IgD-negative memory B cell (primary cell): ENCODE data around the gene YY1AP1. TPM values are rescaled to one million over a fixed set of nuclear protein-coding genes. Genes with fewer than 3 reads are reported as not detected.
"Not testable (repeated sequence)": the region's sequence is repeated elsewhere in the genome, so short reads cannot be mapped to it uniquely, and the experiment has no call there.

Experiments used
- H3K27ac Mint-ChIP-seq, 3 donors: one replicate each; pipeline ENCODE4 v1.8.0; 2020 to 2022; ENCODE audit warnings: mild to moderate bottlenecking in 3 of 3, mixed read lengths in 3 of 3, moderate library complexity in 1 of 3
- H3K27me3 Mint-ChIP-seq: one replicate; pipeline ENCODE4 v1.8.0; 2021; ENCODE audit warnings: mixed read lengths
- H3K36me3 Mint-ChIP-seq: one replicate; pipeline ENCODE4 v1.8.0; 2020; ENCODE audit warnings: mild to moderate bottlenecking, mixed read lengths
- H3K4me1 Mint-ChIP-seq, 3 donors: one replicate each; pipeline ENCODE4 v1.8.0; 2020 to 2022; ENCODE audit warnings: mixed read lengths in 3 of 3, mild to moderate bottlenecking in 1 of 3
- H3K4me3 Mint-ChIP-seq, 4 donors: one replicate each; pipeline ENCODE4 v1.8.0; 2020 to 2022; ENCODE audit warnings: mild to moderate bottlenecking in 4 of 4, mixed read lengths in 4 of 4, moderate library complexity in 3 of 4
- H3K9me3 Mint-ChIP-seq, 3 donors: one replicate each; pipeline ENCODE4 v1.8.0; 2020 to 2021; ENCODE audit warnings: mixed read lengths in 3 of 3, mild to moderate bottlenecking in 1 of 3
- polyA plus RNA-seq: library from polyadenylated mRNA; unstranded; fragments of 300-500 nt; fragmentation: Illumina TruSeq; gene quantifications from one replicate; pipeline ENCODE4 v1.2.3, GENCODE V29; 2021

The YY1AP1 gene
- polyA plus RNA-seq, 1 donor from 2014 or later, result 43.4 TPM

GRCh38 chr1:155678992-155679391 lies 9.6 kb downstream of the YY1AP1 start:
- H3K27me3 Mint-ChIP-seq, H3K9me3 Mint-ChIP-seq, H3K4me3 Mint-ChIP-seq, H3K27ac Mint-ChIP-seq, H3K4me1 Mint-ChIP-seq, H3K36me3 Mint-ChIP-seq: not testable (repeated sequence)

- H3K27ac Mint-ChIP-seq, result no peak overlapping the region
- peaks cover 0 to 4% (median 4%) of the 10 kb centered on the region in 3 donors for H3K4me1 Mint-ChIP-seq
- H3K27me3 Mint-ChIP-seq, result no peaks in the 10 kb centered on the region
- no peaks in the 10 kb centered on the region for H3K9me3 Mint-ChIP-seq
- peaks cover 2% of the 10 kb centered on the region for H3K36me3 Mint-ChIP-seq
- H3K4me3 Mint-ChIP-seq, result no peak overlapping the region
Observed at GRCh38 chr1:155678027-155678426, 10.5 kb downstream of the YY1AP1 start.

- H3K4me1 Mint-ChIP-seq, result peaks cover 0 to 3% (median 0%) of the 10 kb centered on the region in 3 donors
- peaks cover 7% of the 10 kb centered on the region for H3K36me3 Mint-ChIP-seq
- H3K4me3 Mint-ChIP-seq, result no peak overlapping the region
- no peaks in the 10 kb centered on the region for H3K9me3 Mint-ChIP-seq
- no peaks in the 10 kb centered on the region for H3K27me3 Mint-ChIP-seq
- peak overlapping the region in 1 of 3 donors; percentile 73 for H3K27ac Mint-ChIP-seq
Observed at GRCh38 chr1:155673003-155673402, 15.6 kb downstream of the YY1AP1 start.

GRCh38 chr1:155671750-155672149 lies 16.8 kb downstream of the YY1AP1 start:
- Mint-ChIP-seq H3K4me1 (peaks cover 0 to 2% (median 0%) of the 10 kb centered on the region in 3 donors), H3K27ac (no peak overlapping the region), H3K36me3 (peaks cover 7% of the 10 kb centered on the region)

GRCh38 chr1:155669233-155670162 lies 19.1 kb downstream of the YY1AP1 start:
- Mint-ChIP-seq H3K27me3 (no peaks in the 10 kb centered on the region), H3K9me3 (no peaks in the 10 kb centered on the region), H3K27ac (peak overlapping the region in 1 of 3 donors; percentile 23), H3K36me3 (peaks cover 9% of the 10 kb centered on the region), H3K4me3 (no peak overlapping the region), H3K4me1 (peaks cover 0 to 2% (median 0%) of the 10 kb centered on the region in 3 donors)

More at GRCh38 chr1:155671750-155672149, 16.8 kb downstream of the YY1AP1 start:
- Mint-ChIP-seq H3K9me3 (no peaks in the 10 kb centered on the region), H3K4me3 (no peak overlapping the region), H3K27me3 (no peaks in the 10 kb centered on the region)

- not testable (repeated sequence) for H3K4me1 Mint-ChIP-seq, H3K4me3 Mint-ChIP-seq, H3K27ac Mint-ChIP-seq, H3K9me3 Mint-ChIP-seq, H3K27me3 Mint-ChIP-seq
- peaks cover 16% of the 10 kb centered on the region for H3K36me3 Mint-ChIP-seq
Observed at GRCh38 chr1:155661239-155661638, 27.3 kb downstream of the YY1AP1 start.

- no peak overlapping the region for H3K4me3 Mint-ChIP-seq
- no peaks in the 10 kb centered on the region for H3K9me3 Mint-ChIP-seq
- H3K27ac Mint-ChIP-seq, result peak overlapping the region in 1 of 3 donors; percentile 73
- H3K27me3 Mint-ChIP-seq, result no peaks in the 10 kb centered on the region
- peaks cover 12% of the 10 kb centered on the region for H3K36me3 Mint-ChIP-seq
- H3K4me1 Mint-ChIP-seq, result no peaks in the 10 kb centered on the region
Observed at GRCh38 chr1:155657463-155657862, 31.1 kb downstream of the YY1AP1 start.

- Mint-ChIP-seq H3K4me1 (peaks cover 0 to 2% (median 0%) of the 10 kb centered on the region in 3 donors), H3K4me3 (no peak overlapping the region), H3K27ac (no peak overlapping the region), H3K27me3 (no peaks in the 10 kb centered on the region), H3K9me3 (peaks cover 0 to 3% (median 3%) of the 10 kb centered on the region in 3 donors), H3K36me3 (peaks cover 2% of the 10 kb centered on the region)
Observed at GRCh38 chr1:155652951-155653350, 35.6 kb downstream of the YY1AP1 start.

- Mint-ChIP-seq H3K4me3 (peak overlapping the region in 1 of 4 donors; percentile 45), H3K9me3 (peaks cover 0 to 3% (median 3%) of the 10 kb centered on the region in 3 donors), H3K36me3 (peaks cover 2% of the 10 kb centered on the region), H3K27ac (no peak overlapping the region), H3K4me1 (peaks cover 0 to 2% (median 0%) of the 10 kb centered on the region in 3 donors), H3K27me3 (no peaks in the 10 kb centered on the region)
Observed at GRCh38 chr1:155651861-155652661, 36.5 kb downstream of the YY1AP1 start.

GRCh38 chr1:155650231-155650757 lies 38.3 kb downstream of the YY1AP1 start:
- peaks cover 2% of the 10 kb centered on the region for H3K36me3 Mint-ChIP-seq
- H3K9me3 Mint-ChIP-seq, result peaks cover 0 to 3% (median 3%) of the 10 kb centered on the region in 3 donors
- no peaks in the 10 kb centered on the region for H3K27me3 Mint-ChIP-seq
- no peak overlapping the region for H3K4me3 Mint-ChIP-seq
- peaks cover 0 to 5% (median 2%) of the 10 kb centered on the region in 3 donors for H3K4me1 Mint-ChIP-seq
- H3K27ac Mint-ChIP-seq, result no peak overlapping the region

- Mint-ChIP-seq H3K36me3 (peaks cover 2% of the 10 kb centered on the region), H3K27ac (no peak overlapping the region), H3K4me1 (peaks cover 0 to 5% (median 3%) of the 10 kb centered on the region in 3 donors), H3K4me3 (no peak overlapping the region), H3K9me3 (peaks cover 0 to 3% (median 3%) of the 10 kb centered on the region in 3 donors), H3K27me3 (no peaks in the 10 kb centered on the region)
Observed at GRCh38 chr1:155649676-155650075, 38.9 kb downstream of the YY1AP1 start.

- H3K4me3 Mint-ChIP-seq, result peak overlapping the region in 1 of 4 donors; percentile 28
Observed at GRCh38 chr1:155648207-155649147, 40.1 kb downstream of the YY1AP1 start.

GRCh38 chr1:155646307-155646706 lies 42.3 kb downstream of the YY1AP1 start:
- H3K27ac Mint-ChIP-seq, result no peak overlapping the region
- H3K27me3 Mint-ChIP-seq, result no peaks in the 10 kb centered on the region
- H3K4me1 Mint-ChIP-seq, result peaks cover 0 to 5% (median 3%) of the 10 kb centered on the region in 3 donors

More at GRCh38 chr1:155648207-155649147, 40.1 kb downstream of the YY1AP1 start:
- peaks cover 0 to 5% (median 3%) of the 10 kb centered on the region in 3 donors for H3K4me1 Mint-ChIP-seq
- H3K36me3 Mint-ChIP-seq, result peaks cover 2% of the 10 kb centered on the region
- H3K9me3 Mint-ChIP-seq, result peaks cover 1 to 3% (median 3%) of the 10 kb centered on the region in 3 donors
- H3K27me3 Mint-ChIP-seq, result no peaks in the 10 kb centered on the region
- peak overlapping the region in 2 of 3 donors; percentile 63 to 91 for H3K27ac Mint-ChIP-seq

GRCh38 chr1:155645648-155646047 lies 42.9 kb downstream of the YY1AP1 start:
- H3K27me3 Mint-ChIP-seq, result no peaks in the 10 kb centered on the region
- no peak overlapping the region for H3K27ac Mint-ChIP-seq
- H3K9me3 Mint-ChIP-seq, result peaks cover 5 to 12% (median 8%) of the 10 kb centered on the region in 3 donors
- peaks cover 3% of the 10 kb centered on the region for H3K36me3 Mint-ChIP-seq
- peaks cover 0 to 5% (median 3%) of the 10 kb centered on the region in 3 donors for H3K4me1 Mint-ChIP-seq
- H3K4me3 Mint-ChIP-seq, result no peak overlapping the region

More at GRCh38 chr1:155646307-155646706, 42.3 kb downstream of the YY1AP1 start:
- H3K4me3 Mint-ChIP-seq, result no peak overlapping the region
- H3K36me3 Mint-ChIP-seq, result peaks cover 2% of the 10 kb centered on the region
- H3K9me3 Mint-ChIP-seq, result peaks cover 5 to 12% (median 8%) of the 10 kb centered on the region in 3 donors
